ENCODE data around the gene VGLL4. TPM values are rescaled to one million over a fixed set of nuclear protein-coding genes. Genes with fewer than 3 reads are reported as not detected.

Gene VGLL4
- total RNA-seq, 2 experiments from 2014 or later, result 36.1 to 74.5 TPM

GRCh38 chr3:11558411-11558903 is 85.3 kb downstream of the VGLL4 start:
- Histone ChIP-seq H3K4me2 (ENCODE audit: low read length) (no peak overlapping the region; the same call in 1 of the 2 replicates), H3K9me3 (ENCODE audit: low read length) (no peaks in the 10 kb centered on the region), H3K27ac (ENCODE audit: low read depth, low read length, poor library complexity, severe bottlenecking) (no peak overlapping the region), H3K79me2 (ENCODE audit: insufficient read depth, low read depth, low read length) (no peaks in the 10 kb centered on the region), H2AFZ (ENCODE audit: low read length) (no peak overlapping the region), H3K9me2 (ENCODE audit: insufficient read depth, low read length) (no peaks in the 10 kb centered on the region), H3K4me1 (ENCODE audit: insufficient read depth, low read length, poor library complexity, severe bottlenecking) (no peaks in the 10 kb centered on the region), H4K20me1 (ENCODE audit: insufficient read depth, low read length) (no peaks in the 10 kb centered on the region), H3K4me3 (ENCODE audit: low read depth, low read length, poor library complexity, severe bottlenecking) (no peak overlapping the region), H3K36me3 (ENCODE audit: insufficient read depth, low read length) (peaks cover 69% of the 10 kb centered on the region)
- BruUV-seq (replicated peaks), result no TSS peak
- intact Hi-C loops (cut with micrococcal nuclease; ENCODE audit: unreplicated experiment), result loop anchor here (2.0 kb wide), 1 partner anchor 84 kb away; the partner anchor contains the start of gene VGLL4
- DNase-seq (ENCODE audit: low spot score), result no peak
- TF ChIP-seq, protein P1, sequence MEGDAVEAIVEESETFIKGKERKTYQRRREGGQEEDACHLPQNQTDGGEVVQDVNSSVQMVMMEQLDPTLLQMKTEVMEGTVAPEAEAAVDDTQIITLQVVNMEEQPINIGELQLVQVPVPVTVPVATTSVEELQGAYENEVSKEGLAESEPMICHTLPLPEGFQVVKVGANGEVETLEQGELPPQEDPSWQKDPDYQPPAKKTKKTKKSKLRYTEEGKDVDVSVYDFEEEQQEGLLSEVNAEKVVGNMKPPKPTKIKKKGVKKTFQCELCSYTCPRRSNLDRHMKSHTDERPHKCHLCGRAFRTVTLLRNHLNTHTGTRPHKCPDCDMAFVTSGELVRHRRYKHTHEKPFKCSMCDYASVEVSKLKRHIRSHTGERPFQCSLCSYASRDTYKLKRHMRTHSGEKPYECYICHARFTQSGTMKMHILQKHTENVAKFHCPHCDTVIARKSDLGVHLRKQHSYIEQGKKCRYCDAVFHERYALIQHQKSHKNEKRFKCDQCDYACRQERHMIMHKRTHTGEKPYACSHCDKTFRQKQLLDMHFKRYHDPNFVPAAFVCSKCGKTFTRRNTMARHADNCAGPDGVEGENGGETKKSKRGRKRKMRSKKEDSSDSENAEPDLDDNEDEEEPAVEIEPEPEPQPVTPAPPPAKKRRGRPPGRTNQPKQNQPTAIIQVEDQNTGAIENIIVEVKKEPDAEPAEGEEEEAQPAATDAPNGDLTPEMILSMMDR (conservative IDR thresholded peaks at IDR 0.05; ENCODE audit: low read length), result no peak
- no peak for TF ChIP-seq EZH2phosphoT487 (IDR thresholded peaks at IDR 0.05; ENCODE audit: borderline replicate concordance, low read depth, low read length)
- ChIA-PET CTCF (ENCODE audit: unreplicated experiment) (no interaction called here), POLR2A (interaction anchor here (0.6 kb wide), 2 partner anchors 45 to 80 kb away, joined by 3 to 5 read pairs; no protein-coding TSS in a partner anchor)

- no peak overlapping the region; the same call in 1 of the 2 replicates for H3K4me2 ChIP-seq (ENCODE audit: low read length)
- BruUV-seq (replicated peaks), result TSS peak; percentile 71
- H3K4me3 ChIP-seq (ENCODE audit: low read depth, low read length, poor library complexity, severe bottlenecking), result no peak overlapping the region
- intact Hi-C loops (cut with micrococcal nuclease; ENCODE audit: unreplicated experiment), result loop anchor here (2.0 kb wide), 1 partner anchor 85 kb away; the partner anchor contains the start of gene VGLL4
- no peaks in the 10 kb centered on the region for H3K79me2 ChIP-seq (ENCODE audit: insufficient read depth, low read depth, low read length)
- ChIA-PET POLR2A (interaction anchor here (0.6 kb wide), 1 partner anchor 80 kb away, joined by 5 read pairs; no protein-coding TSS in a partner anchor), CTCF (ENCODE audit: unreplicated experiment) (no interaction called here)
- TF ChIP-seq, protein P1 (conservative IDR thresholded peaks at IDR 0.05; ENCODE audit: low read length), result no peak
- TF ChIP-seq EZH2phosphoT487 (IDR thresholded peaks at IDR 0.05; ENCODE audit: borderline replicate concordance, low read depth, low read length), result no peak
- H2AFZ ChIP-seq (ENCODE audit: low read length), result no peak overlapping the region
- DNase-seq (ENCODE audit: low spot score), result no peak
- H4K20me1 ChIP-seq (ENCODE audit: insufficient read depth, low read length), result no peaks in the 10 kb centered on the region
- peaks cover 65% of the 10 kb centered on the region for H3K36me3 ChIP-seq (ENCODE audit: insufficient read depth, low read length)
- no peaks in the 10 kb centered on the region for H3K9me3 ChIP-seq (ENCODE audit: low read length)
- H3K9me2 ChIP-seq (ENCODE audit: insufficient read depth, low read length), result no peaks in the 10 kb centered on the region
- no peak overlapping the region for H3K27ac ChIP-seq (ENCODE audit: low read depth, low read length, poor library complexity, severe bottlenecking)
- H3K4me1 ChIP-seq (ENCODE audit: insufficient read depth, low read length, poor library complexity, severe bottlenecking), result no peaks in the 10 kb centered on the region
Observed at GRCh38 chr3:11558002-11558401, 85.7 kb downstream of the VGLL4 start.

Measured in OCI-LY7 (cell line).